Gastrocnemius medialis (tissue), 4 donors: Measurements from ENCODE around the gene SGMS1.

Source experiments
- POLR2A ChIP-seq, 2 donors: fragments of 450-650 bp; IDR thresholded peaks; one replicate each; pipeline ENCODE4 v1.6.1; 2017; ENCODE audit warnings: antibody characterized with exemption in 2 of 2, mild to moderate bottlenecking in 2 of 2, moderate library complexity in 2 of 2
- TF ChIP-seq, protein P1 (sequence below), 5 experiments: fragments of 450-650 bp in 3 of 5; fragments of 200-600 bp in 2 of 5; sonication (generic) in 2 of 5; IDR thresholded peaks in 4 of 5; conservative IDR thresholded peaks in 1 of 5; 1 replicate in 4 of 5; 2 replicates in 1 of 5; pipeline ENCODE4 v1.5.1; 2016 to 2019; ENCODE audit warnings: antibody characterized with exemption in 5 of 5, mild to moderate bottlenecking in 3 of 5, moderate library complexity in 3 of 5

DNA sequence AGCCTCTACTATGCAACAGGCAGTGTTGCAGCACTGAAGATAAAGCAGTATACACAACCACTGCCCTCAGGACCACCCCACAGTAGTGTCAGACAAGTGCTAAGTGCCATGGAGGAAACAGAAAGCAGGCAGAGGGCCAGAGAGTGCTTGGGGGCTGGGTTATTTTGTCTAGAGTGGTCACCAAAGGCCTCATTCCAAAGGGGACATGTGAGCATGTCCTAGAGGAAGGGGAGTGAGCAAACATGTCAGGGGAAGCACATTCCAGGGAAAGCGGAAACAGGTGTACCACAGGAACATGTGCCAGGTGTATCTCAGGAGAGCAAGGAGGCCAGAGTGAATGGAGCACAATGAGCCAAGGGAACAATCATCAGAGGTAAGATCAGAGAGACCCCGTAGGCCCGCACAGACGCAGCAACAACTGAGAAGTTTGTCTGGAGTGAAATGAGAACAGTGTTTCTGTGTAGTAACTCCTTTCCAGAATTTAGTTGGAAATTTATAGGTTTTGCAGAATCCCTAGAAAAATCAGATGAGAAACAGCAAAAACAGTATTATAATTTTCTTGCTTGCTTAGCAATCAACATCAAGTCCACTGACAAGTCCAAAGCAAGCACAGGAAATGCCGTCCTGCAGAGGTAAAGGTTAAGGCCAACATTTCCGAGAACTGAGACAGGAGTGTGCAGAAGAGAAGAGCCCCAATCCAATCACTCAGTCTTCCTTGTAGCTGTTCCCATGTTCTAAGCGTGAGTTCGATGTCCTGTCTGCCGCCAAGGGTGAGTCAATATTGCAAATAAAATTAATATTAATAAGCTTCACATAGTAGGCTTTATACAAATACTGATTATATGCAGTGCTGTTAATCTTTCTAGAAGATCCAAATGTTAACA is 67.3 kb downstream of the SGMS1 start:
- TF ChIP-seq POLR2A (IDR thresholded peaks at IDR 0.05): no peak
- TF ChIP-seq, protein P1, sequence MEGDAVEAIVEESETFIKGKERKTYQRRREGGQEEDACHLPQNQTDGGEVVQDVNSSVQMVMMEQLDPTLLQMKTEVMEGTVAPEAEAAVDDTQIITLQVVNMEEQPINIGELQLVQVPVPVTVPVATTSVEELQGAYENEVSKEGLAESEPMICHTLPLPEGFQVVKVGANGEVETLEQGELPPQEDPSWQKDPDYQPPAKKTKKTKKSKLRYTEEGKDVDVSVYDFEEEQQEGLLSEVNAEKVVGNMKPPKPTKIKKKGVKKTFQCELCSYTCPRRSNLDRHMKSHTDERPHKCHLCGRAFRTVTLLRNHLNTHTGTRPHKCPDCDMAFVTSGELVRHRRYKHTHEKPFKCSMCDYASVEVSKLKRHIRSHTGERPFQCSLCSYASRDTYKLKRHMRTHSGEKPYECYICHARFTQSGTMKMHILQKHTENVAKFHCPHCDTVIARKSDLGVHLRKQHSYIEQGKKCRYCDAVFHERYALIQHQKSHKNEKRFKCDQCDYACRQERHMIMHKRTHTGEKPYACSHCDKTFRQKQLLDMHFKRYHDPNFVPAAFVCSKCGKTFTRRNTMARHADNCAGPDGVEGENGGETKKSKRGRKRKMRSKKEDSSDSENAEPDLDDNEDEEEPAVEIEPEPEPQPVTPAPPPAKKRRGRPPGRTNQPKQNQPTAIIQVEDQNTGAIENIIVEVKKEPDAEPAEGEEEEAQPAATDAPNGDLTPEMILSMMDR (IDR thresholded peaks at IDR 0.05 in 4 of 5, conservative IDR thresholded peaks at IDR 0.05 in 1 of 5): no peak
